ENCODE results near the gene CEP20. TPM values are rescaled to one million over a fixed set of nuclear protein-coding genes. Genes with fewer than 3 reads are reported as not detected.
"Not testable (repeated sequence)": the region's sequence is repeated elsewhere in the genome, so short reads cannot be mapped to it uniquely, and the experiment has no call there.

CEP20 gene
- total RNA-seq, 4 donors from 2014 or later, result 46.2 to 64.4 (median 53.6) TPM

DNA sequence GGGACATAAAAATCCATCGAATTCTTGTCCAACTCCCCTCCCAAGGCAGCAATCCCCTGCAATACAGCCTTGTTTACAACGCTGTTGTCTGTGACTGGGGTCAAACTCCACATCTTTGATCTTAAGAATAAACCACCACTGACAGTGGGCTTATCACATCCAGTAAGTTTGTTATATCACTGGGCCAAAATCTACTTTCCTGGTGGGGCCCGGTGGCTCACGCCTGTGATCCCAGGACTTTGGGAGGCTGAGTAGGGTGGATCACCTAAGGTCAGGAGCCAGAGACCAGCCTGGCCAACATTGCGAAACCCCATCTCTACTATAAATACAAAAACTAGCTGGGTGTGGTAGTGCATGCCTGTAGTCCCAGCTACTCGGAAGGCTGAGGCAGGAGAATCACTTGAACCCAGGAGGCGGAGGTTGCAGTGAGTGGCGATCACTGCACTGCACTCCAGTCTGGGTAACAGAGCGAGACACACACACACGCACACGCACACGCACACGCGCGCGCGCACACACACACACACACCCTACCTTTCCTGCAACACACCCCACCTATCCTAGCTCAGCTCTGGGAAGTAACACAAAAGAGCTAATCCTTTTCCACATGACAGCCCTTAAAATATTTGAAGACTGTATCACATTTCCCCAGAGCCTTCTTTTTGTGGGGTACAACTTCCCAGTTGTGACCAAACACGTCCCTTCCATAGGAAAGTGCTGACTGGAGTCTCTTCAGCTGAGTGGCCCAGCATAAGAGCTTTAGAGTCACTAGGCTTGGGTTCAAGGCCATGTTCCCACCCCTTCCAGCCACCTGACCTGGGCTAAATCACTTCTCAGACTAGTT lies 40.1 kb upstream of the CEP20 start:
- Histone ChIP-seq H3K27ac (no peak overlapping the region), H3K27me3 (no peaks in the 10 kb centered on the region), H3K4me3 (replicated peaks in 1 of 3) (no peak overlapping the region), H3K36me3 (no peaks in the 10 kb centered on the region), H3K9me3 (no peaks in the 10 kb centered on the region), H3K4me1 (peaks cover 5 to 13% of the 10 kb centered on the region in 2 donors)
- WGBS, 2 donors, result 85 to 89% methylated on average over 18 of the region's 18 CpGs
- intact Hi-C loops (cut with DNase I), result no loop called here
- DNase-seq, result peak in 1 of 2 donors; percentile 34
- TF ChIP-seq CTCF (IDR thresholded peaks at IDR 0.05) (no peak), POLR2A (IDR thresholded peaks at IDR 0.05) (no peak)

DNA sequence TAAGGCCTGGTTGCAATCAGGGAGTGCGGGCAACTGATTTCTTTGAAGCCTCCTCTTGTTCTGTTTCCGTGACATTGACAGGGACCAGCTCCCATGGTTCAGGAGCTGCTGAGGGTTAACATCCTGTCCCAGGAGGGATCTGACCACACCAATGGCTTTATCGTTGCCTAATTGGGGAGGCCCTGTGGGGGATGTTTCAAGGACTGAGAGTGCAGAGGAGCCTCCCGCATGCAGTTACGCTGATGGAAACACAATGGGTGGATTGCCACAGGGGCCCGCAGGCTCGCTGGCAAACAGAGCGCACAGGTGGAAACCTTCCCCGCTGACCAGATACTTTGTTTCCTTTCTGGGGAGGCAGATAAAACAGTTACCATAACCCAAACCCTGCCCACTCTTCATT lies 37.2 kb upstream of the CEP20 start:
- H3K9me3 ChIP-seq, result no peaks in the 10 kb centered on the region
- DNase-seq, result no peak
- H3K27me3 ChIP-seq, result no peaks in the 10 kb centered on the region
- 78 to 87% methylated on average over 8 to 9 of the region's 9 CpGs for WGBS, 2 donors
- intact Hi-C loops (cut with DNase I), result no loop called here
- peaks cover 5 to 13% of the 10 kb centered on the region in 2 donors for H3K4me1 ChIP-seq
- H3K27ac ChIP-seq, result peak overlapping the region in 2 of 3 donors; percentile 14 to 62
- H3K4me3 ChIP-seq (replicated peaks in 1 of 3), result no peak overlapping the region
- no peaks in the 10 kb centered on the region for H3K36me3 ChIP-seq
- TF ChIP-seq CTCF (IDR thresholded peaks at IDR 0.05), result no peak
- no peak for TF ChIP-seq POLR2A (IDR thresholded peaks at IDR 0.05)

- Histone ChIP-seq H3K9me3 (no peaks in the 10 kb centered on the region), H3K36me3 (no peaks in the 10 kb centered on the region), H3K27me3 (no peaks in the 10 kb centered on the region), H3K27ac (peak overlapping the region; percentile 24 to 80 (median 54)), H3K4me1 (peaks cover 5 to 13% of the 10 kb centered on the region in 2 donors), H3K4me3 (replicated peaks in 1 of 3) (no peak overlapping the region)
- peak; percentile 87 to 89 for DNase-seq
- intact Hi-C loops (cut with DNase I), result no loop called here
- 50 to 63% methylated on average over 13 of the region's 13 CpGs for WGBS, 2 donors
- TF ChIP-seq CTCF (IDR thresholded peaks at IDR 0.05) (peak in 1 of 6 experiments; percentile 27), POLR2A (IDR thresholded peaks at IDR 0.05) (no peak)
Observed at GRCh38 chr16:15924996-15925395, 36.6 kb upstream of the CEP20 start.

DNA sequence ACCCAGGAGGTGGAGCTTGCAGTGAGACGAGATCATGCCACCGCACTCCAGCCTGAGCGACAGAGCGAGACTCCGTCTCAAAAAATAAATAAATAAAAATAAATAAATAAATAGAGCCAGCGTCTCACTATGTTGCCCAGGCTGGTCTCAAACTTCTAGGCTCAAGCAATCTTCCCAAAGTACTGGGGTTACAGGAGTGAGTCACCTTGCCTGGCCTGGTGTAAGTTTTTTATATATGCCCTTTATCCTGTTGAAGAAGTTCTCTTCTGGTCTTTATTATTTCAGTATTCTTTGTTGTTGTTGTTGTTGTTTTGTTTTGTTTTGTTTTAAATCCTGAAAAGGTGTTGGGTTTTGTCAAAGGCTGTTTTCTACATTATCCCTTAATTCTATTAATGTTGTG lies 30.9 kb upstream of the CEP20 start:
- intact Hi-C loops (cut with DNase I), result no loop called here
- H3K4me3 ChIP-seq (replicated peaks in 1 of 3), result no peak overlapping the region
- H3K36me3 ChIP-seq, result no peaks in the 10 kb centered on the region
- no peaks in the 10 kb centered on the region for H3K4me1 ChIP-seq
- H3K27me3 ChIP-seq, result no peaks in the 10 kb centered on the region
- H3K9me3 ChIP-seq, result no peaks in the 10 kb centered on the region
- no peak for DNase-seq
- TF ChIP-seq POLR2A (IDR thresholded peaks at IDR 0.05) (no peak), CTCF (IDR thresholded peaks at IDR 0.05) (no peak)
- WGBS, 2 donors, result 96% methylated on average over 6 of the region's 6 CpGs
- no peak overlapping the region for H3K27ac ChIP-seq

GRCh38 chr16:15918314-15918713 lies 29.9 kb upstream of the CEP20 start:
- H3K4me1 ChIP-seq; H3K27ac ChIP-seq; intact Hi-C loops (cut with DNase I); H3K36me3 ChIP-seq; H3K27me3 ChIP-seq; H3K4me3 ChIP-seq (replicated peaks in 1 of 3); H3K9me3 ChIP-seq; DNase-seq: not testable (repeated sequence)
- WGBS, 2 donors, result 86% methylated on average over 3 of the region's 3 CpGs

Measured in thyroid gland (tissue), 4 donors.